AG09309 (cell line): ENCODE data around the gene XAF1.
"Not testable (repeated sequence)": the region's sequence is repeated elsewhere in the genome, so short reads cannot be mapped to it uniquely, and the experiment has no call there.

ENCODE experiments used
- DNase-seq: peaks from one replicate; pipeline ENCODE4 v3.0.0-alpha.2; 2010; ENCODE audit warnings: low read depth
- H3K4me3 ChIP-seq: 2 replicates; pipeline ENCODE4 v1.5.1; 2011; ENCODE audit warnings: mild to moderate bottlenecking, low read depth, low read length, moderate library complexity; ENCODE audit not compliant: control insufficient read depth
- TF ChIP-seq, protein P1 (sequence below): IDR thresholded peaks from 2 replicates; pipeline ENCODE4 v1.5.1; 2011; ENCODE audit warnings: mild to moderate bottlenecking, low read depth, low read length, inconsistent platforms; ENCODE audit not compliant: insufficient read depth, control insufficient read depth; ENCODE audit errors: missing control alignments

XAF1 gene

DNA sequence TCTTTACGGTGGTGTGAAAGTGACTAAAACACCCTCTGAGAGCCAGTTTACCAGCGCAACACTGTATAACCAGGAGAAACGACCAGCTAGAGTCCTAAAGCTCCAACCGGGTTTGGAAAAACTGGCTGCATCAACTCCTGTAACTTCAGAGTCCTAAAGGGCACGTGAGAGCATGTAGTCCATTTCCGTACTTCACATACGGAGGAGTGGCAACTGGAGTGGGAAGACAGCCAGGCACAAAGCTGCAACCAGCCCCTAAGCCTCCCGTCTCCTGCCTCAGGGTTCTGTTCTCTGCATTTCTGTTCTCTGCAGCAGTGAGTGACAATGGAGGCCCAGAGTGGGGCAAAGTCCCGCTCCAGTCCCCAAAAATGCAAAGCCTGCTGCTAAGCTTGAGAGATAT, 56.4 kb downstream of the XAF1 start:
- TF ChIP-seq, protein P1, sequence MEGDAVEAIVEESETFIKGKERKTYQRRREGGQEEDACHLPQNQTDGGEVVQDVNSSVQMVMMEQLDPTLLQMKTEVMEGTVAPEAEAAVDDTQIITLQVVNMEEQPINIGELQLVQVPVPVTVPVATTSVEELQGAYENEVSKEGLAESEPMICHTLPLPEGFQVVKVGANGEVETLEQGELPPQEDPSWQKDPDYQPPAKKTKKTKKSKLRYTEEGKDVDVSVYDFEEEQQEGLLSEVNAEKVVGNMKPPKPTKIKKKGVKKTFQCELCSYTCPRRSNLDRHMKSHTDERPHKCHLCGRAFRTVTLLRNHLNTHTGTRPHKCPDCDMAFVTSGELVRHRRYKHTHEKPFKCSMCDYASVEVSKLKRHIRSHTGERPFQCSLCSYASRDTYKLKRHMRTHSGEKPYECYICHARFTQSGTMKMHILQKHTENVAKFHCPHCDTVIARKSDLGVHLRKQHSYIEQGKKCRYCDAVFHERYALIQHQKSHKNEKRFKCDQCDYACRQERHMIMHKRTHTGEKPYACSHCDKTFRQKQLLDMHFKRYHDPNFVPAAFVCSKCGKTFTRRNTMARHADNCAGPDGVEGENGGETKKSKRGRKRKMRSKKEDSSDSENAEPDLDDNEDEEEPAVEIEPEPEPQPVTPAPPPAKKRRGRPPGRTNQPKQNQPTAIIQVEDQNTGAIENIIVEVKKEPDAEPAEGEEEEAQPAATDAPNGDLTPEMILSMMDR: no peak
- H3K4me3 ChIP-seq: no peak overlapping the region
- no peak for DNase-seq

DNA sequence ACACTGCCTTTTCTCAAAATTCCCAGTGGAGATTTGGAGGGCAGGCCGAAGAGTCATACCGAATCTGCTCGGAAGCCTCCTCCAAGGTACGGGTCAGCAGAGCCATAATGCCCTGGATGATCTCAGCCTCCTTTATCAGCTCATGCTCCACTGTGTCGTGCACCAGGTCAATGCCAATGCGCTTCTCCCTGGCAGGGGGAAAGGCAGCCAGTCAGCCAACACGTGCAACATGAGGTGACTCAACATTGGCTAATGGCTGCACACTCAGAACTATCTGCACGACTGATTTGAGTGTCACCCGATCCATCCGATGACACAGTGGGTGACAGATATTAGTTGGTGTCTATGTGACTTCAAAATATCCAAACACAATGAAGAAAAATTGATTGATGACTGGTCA, 59.9 kb downstream of the XAF1 start:
- TF ChIP-seq, protein P1: no peak
- no peak overlapping the region for H3K4me3 ChIP-seq
- no peak for DNase-seq

DNA sequence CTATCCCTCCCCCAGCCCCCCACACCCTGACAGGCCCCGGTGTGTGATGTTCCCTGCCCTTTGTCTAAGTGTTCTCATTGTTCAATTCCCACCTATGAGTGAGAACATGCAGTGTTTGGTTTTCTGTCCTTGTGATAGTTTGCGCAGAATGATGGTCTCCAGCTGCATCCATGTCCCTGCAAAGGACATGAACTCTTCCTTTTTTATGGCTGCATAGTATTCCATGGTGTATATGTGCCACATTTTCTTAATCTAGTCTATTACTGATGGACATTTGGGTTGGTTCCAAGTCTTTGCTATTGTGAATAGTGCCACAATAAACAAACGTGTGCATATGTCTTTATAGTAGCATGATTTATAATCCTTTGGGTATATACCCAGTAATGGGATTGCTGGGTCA, 60.5 kb downstream of the XAF1 start:
- not testable (repeated sequence) for H3K4me3 ChIP-seq, DNase-seq

DNA sequence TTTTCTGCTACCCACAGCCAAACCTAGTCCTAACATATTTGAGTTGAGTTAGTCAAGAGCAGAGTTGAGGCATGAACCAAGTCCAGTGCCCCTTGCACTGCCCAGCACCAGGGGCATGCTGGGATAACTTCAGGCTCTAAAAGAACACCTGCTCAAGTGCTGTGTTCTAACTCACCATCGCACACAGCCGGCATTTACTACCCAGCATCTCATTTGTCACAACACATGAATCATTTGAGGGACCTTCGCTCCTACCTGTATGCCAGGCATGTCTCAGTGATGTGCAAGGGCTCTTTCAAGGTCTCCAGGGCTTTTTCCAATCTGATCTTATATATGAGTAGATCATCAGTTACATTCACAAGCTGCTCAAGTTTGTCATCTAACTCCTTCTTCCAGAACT, 63.1 kb downstream of the XAF1 start:
- TF ChIP-seq, protein P1: no peak
- no peak overlapping the region for H3K4me3 ChIP-seq
- DNase-seq: no peak

DNA sequence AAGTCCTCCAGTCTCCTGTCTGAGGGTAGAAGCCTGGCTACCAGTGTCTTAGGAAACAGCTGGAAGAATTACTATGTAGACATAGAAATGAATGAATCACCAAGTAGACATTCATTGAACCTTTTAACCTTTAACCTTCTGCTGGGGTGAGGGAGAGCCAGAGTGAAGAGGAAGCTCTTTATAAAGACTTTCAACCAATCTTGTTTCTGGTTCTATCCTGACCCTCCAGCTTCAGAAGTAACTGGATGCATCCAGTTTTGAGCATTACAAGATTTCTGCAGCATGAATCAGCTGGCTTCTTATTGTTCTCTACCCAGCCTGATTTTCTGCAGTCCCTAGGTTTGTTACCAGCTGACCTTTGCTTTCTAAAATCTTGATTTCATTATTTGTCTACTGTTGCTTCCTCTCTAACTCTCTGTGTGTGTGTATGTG, 67.2 kb downstream of the XAF1 start:
- no peak overlapping the region for H3K4me3 ChIP-seq
- TF ChIP-seq, protein P1: no peak
- DNase-seq: no peak
